ENCODE results near the gene SLIT2. TPM values are rescaled to one million over a fixed set of nuclear protein-coding genes. Genes with fewer than 3 reads are reported as not detected.

The SLIT2 gene
- polyA plus RNA-seq, 3 donors from 2014 or later = not detected

- peaks cover 1 to 5% of the 10 kb centered on the region in 2 donors for H3K4me1 Mint-ChIP-seq
- peaks cover 7 to 19% (median 12%) of the 10 kb centered on the region in 3 donors for H3K27me3 Mint-ChIP-seq (ENCODE audit: low read depth in 3 of 3)
- no peak for DNase-seq
- peaks cover 0 to 9% (median 6%) of the 10 kb centered on the region in 3 donors for H3K36me3 Mint-ChIP-seq
- no peak overlapping the region for H3K4me3 Mint-ChIP-seq
- peaks cover 0 to 38% (median 15%) of the 10 kb centered on the region in 6 donors for H3K9me3 Mint-ChIP-seq
- no peak overlapping the region for H3K27ac Mint-ChIP-seq
These were observed 2.2 kb downstream of the SLIT2 start for GRCh38 chr4:20253735-20254409.

- DNase-seq = no peak
- H3K36me3 Mint-ChIP-seq = peaks cover 0 to 9% (median 6%) of the 10 kb centered on the region in 3 donors
- peaks cover 1 to 5% of the 10 kb centered on the region in 2 donors for H3K4me1 Mint-ChIP-seq
- H3K27ac Mint-ChIP-seq = no peak overlapping the region
- H3K9me3 Mint-ChIP-seq = peaks cover 0 to 33% (median 14%) of the 10 kb centered on the region in 6 donors
- H3K4me3 Mint-ChIP-seq = no peak overlapping the region
- peaks cover 6 to 19% (median 12%) of the 10 kb centered on the region in 3 donors for H3K27me3 Mint-ChIP-seq (ENCODE audit: low read depth in 3 of 3)
These were observed 3.0 kb downstream of the SLIT2 start for GRCh38 chr4:20254511-20255250.

GRCh38 chr4:20255251-20255586 is 3.5 kb downstream of the SLIT2 start:
- Mint-ChIP-seq H3K9me3 (peaks cover 0 to 33% (median 14%) of the 10 kb centered on the region in 6 donors), H3K4me1 (peaks cover 1 to 5% of the 10 kb centered on the region in 2 donors), H3K4me3 (peak overlapping the region in 1 of 5 donors; percentile 40), H3K36me3 (peaks cover 0 to 9% (median 6%) of the 10 kb centered on the region in 3 donors), H3K27ac (no peak overlapping the region), H3K27me3 (ENCODE audit: low read depth in 3 of 3) (peaks cover 5 to 19% (median 12%) of the 10 kb centered on the region in 3 donors)
- DNase-seq = no peak

GRCh38 chr4:20255823-20256222 is 4.1 kb downstream of the SLIT2 start:
- no peak for DNase-seq
- no peak overlapping the region for H3K4me3 Mint-ChIP-seq
- H3K9me3 Mint-ChIP-seq = peaks cover 0 to 27% (median 9%) of the 10 kb centered on the region in 6 donors
- peaks cover 0 to 4% (median 4%) of the 10 kb centered on the region in 3 donors for H3K36me3 Mint-ChIP-seq
- peaks cover 5 to 17% (median 9%) of the 10 kb centered on the region in 3 donors for H3K27me3 Mint-ChIP-seq (ENCODE audit: low read depth in 3 of 3)
- peaks cover 1 to 5% of the 10 kb centered on the region in 2 donors for H3K4me1 Mint-ChIP-seq
- no peak overlapping the region for H3K27ac Mint-ChIP-seq

GRCh38 chr4:20256381-20256881 is 4.7 kb downstream of the SLIT2 start:
- H3K27ac Mint-ChIP-seq = no peak overlapping the region
- H3K27me3 Mint-ChIP-seq (ENCODE audit: low read depth in 3 of 3) = peaks cover 5 to 13% (median 9%) of the 10 kb centered on the region in 3 donors
- H3K4me1 Mint-ChIP-seq = peaks cover 0 to 1% of the 10 kb centered on the region in 2 donors
- DNase-seq = no peak
- H3K4me3 Mint-ChIP-seq = no peak overlapping the region
- peaks cover 0 to 22% (median 6%) of the 10 kb centered on the region in 6 donors for H3K9me3 Mint-ChIP-seq
- peaks cover 0 to 3% (median 0%) of the 10 kb centered on the region in 3 donors for H3K36me3 Mint-ChIP-seq

- H3K4me1 Mint-ChIP-seq = no peaks in the 10 kb centered on the region
- no peak overlapping the region for H3K27ac Mint-ChIP-seq
- H3K4me3 Mint-ChIP-seq = no peak overlapping the region
- H3K9me3 Mint-ChIP-seq = peaks cover 0 to 21% (median 5%) of the 10 kb centered on the region in 6 donors
- peaks cover 0 to 3% (median 0%) of the 10 kb centered on the region in 3 donors for H3K36me3 Mint-ChIP-seq
- DNase-seq = no peak
- H3K27me3 Mint-ChIP-seq (ENCODE audit: low read depth in 3 of 3) = peaks cover 2 to 6% (median 5%) of the 10 kb centered on the region in 3 donors
These were observed 8.0 kb downstream of the SLIT2 start for GRCh38 chr4:20259707-20260106.

- H3K36me3 Mint-ChIP-seq = no peaks in the 10 kb centered on the region
- H3K4me1 Mint-ChIP-seq = no peaks in the 10 kb centered on the region
- H3K27ac Mint-ChIP-seq = peak overlapping the region in 1 of 6 donors; percentile 25
These were observed 9.1 kb downstream of the SLIT2 start for GRCh38 chr4:20260821-20261220.

GRCh38 chr4:20262221-20262620 is 10.5 kb downstream of the SLIT2 start:
- Mint-ChIP-seq H3K9me3 (peaks cover 0 to 13% (median 3%) of the 10 kb centered on the region in 6 donors), H3K36me3 (no peaks in the 10 kb centered on the region), H3K4me1 (no peaks in the 10 kb centered on the region), H3K27me3 (ENCODE audit: low read depth in 3 of 3) (no peaks in the 10 kb centered on the region), H3K27ac (no peak overlapping the region), H3K4me3 (no peak overlapping the region)
- no peak for DNase-seq

More at GRCh38 chr4:20260821-20261220, 9.1 kb downstream of the SLIT2 start:
- Mint-ChIP-seq H3K9me3 (peaks cover 0 to 12% (median 5%) of the 10 kb centered on the region in 6 donors), H3K27me3 (ENCODE audit: low read depth in 3 of 3) (peaks cover 0 to 3% (median under 1%) of the 10 kb centered on the region in 3 donors), H3K4me3 (no peak overlapping the region)
- no peak for DNase-seq

- Mint-ChIP-seq H3K4me1 (no peaks in the 10 kb centered on the region), H3K36me3 (no peaks in the 10 kb centered on the region), H3K27me3 (ENCODE audit: low read depth in 3 of 3) (peaks cover 0 to 1% (median 0%) of the 10 kb centered on the region in 3 donors), H3K27ac (no peak overlapping the region), H3K4me3 (no peak overlapping the region), H3K9me3 (peaks cover 0 to 15% (median 4%) of the 10 kb centered on the region in 6 donors)
- DNase-seq = no peak
These were observed 13.0 kb downstream of the SLIT2 start for GRCh38 chr4:20264688-20265087.

GRCh38 chr4:20265726-20266125 is 14.0 kb downstream of the SLIT2 start:
- no peaks in the 10 kb centered on the region for H3K36me3 Mint-ChIP-seq
- peaks cover 0 to 2% (median 1%) of the 10 kb centered on the region in 3 donors for H3K27me3 Mint-ChIP-seq (ENCODE audit: low read depth in 3 of 3)
- no peak overlapping the region for H3K4me3 Mint-ChIP-seq
- H3K27ac Mint-ChIP-seq = no peak overlapping the region
- peaks cover 0 to 15% (median 4%) of the 10 kb centered on the region in 6 donors for H3K9me3 Mint-ChIP-seq
- no peaks in the 10 kb centered on the region for H3K4me1 Mint-ChIP-seq
- DNase-seq = no peak

- H3K4me1 Mint-ChIP-seq = no peaks in the 10 kb centered on the region
These were observed 14.7 kb downstream of the SLIT2 start for GRCh38 chr4:20266215-20267082.

GRCh38 chr4:20268028-20268427 is 16.3 kb downstream of the SLIT2 start:
- Mint-ChIP-seq H3K27me3 (ENCODE audit: low read depth in 3 of 3) (peaks cover 0 to 2% (median 1%) of the 10 kb centered on the region in 3 donors), H3K4me3 (no peak overlapping the region), H3K9me3 (peaks cover 0 to 13% (median 7%) of the 10 kb centered on the region in 6 donors), H3K36me3 (no peaks in the 10 kb centered on the region), H3K4me1 (no peaks in the 10 kb centered on the region), H3K27ac (no peak overlapping the region)
- no peak for DNase-seq

More at GRCh38 chr4:20266215-20267082, 14.7 kb downstream of the SLIT2 start:
- DNase-seq = no peak
- Mint-ChIP-seq H3K9me3 (peaks cover 0 to 13% (median 3%) of the 10 kb centered on the region in 6 donors), H3K4me3 (no peak overlapping the region), H3K36me3 (no peaks in the 10 kb centered on the region), H3K27ac (no peak overlapping the region), H3K27me3 (ENCODE audit: low read depth in 3 of 3) (peaks cover 0 to 2% (median 1%) of the 10 kb centered on the region in 3 donors)

GRCh38 chr4:20269320-20269719 is 17.6 kb downstream of the SLIT2 start:
- H3K9me3 Mint-ChIP-seq = peaks cover 0 to 12% (median 6%) of the 10 kb centered on the region in 6 donors
- H3K4me1 Mint-ChIP-seq = no peaks in the 10 kb centered on the region

More at GRCh38 chr4:20269320-20269719, 17.6 kb downstream of the SLIT2 start:
- Mint-ChIP-seq H3K27ac (no peak overlapping the region), H3K27me3 (ENCODE audit: low read depth in 3 of 3) (peaks cover 0 to 2% (median 1%) of the 10 kb centered on the region in 3 donors), H3K4me3 (no peak overlapping the region), H3K36me3 (no peaks in the 10 kb centered on the region)
- no peak for DNase-seq
